RWPE2 (cell line): ENCODE results near the gene GRK3.
A peak's percentile ranks its signal among the peaks of the same experiment; 100 is the strongest.
"Not testable (repeated sequence)": the region's sequence is repeated elsewhere in the genome, so short reads cannot be mapped to it uniquely, and the experiment has no call there.

Experiments
- ATAC-seq: fragments of 200-7000 bp; cut with Tn5 transposase; 3 replicates; pipeline ENCODE4 v1.9.1; 2021; ENCODE audit warnings: low read depth
- DNase-seq: peaks from one replicate; pipeline ENCODE4 v3.0.0-alpha.2; 2020; ENCODE audit warnings: low spot score
- H3K27ac ChIP-seq: fragments of 450-650 bp; 2 replicates; pipeline ENCODE4 v1.5.1; 2017; ENCODE audit warnings: mild to moderate bottlenecking; ENCODE audit not compliant: poor library complexity, severe bottlenecking
- H3K27me3 ChIP-seq: fragments of 250-450 bp; sonication (Bioruptor Pico); 2 replicates; pipeline ENCODE4 v1.5.1; 2021; ENCODE audit warnings: mild to moderate bottlenecking, moderate library complexity; ENCODE audit not compliant: insufficient read depth, poor library complexity, severe bottlenecking
- H3K36me3 ChIP-seq: fragments of 250-450 bp; sonication (Bioruptor Pico); 2 replicates; pipeline ENCODE4 v1.5.1; 2020; ENCODE audit warnings: low read depth, mild to moderate bottlenecking, moderate library complexity
- H3K4me1 ChIP-seq: fragments of 250-450 bp; sonication (Bioruptor Pico); 2 replicates; pipeline ENCODE4 v1.5.1; 2021; ENCODE audit warnings: mild to moderate bottlenecking, moderate library complexity; ENCODE audit not compliant: insufficient read depth, poor library complexity, severe bottlenecking
- H3K4me3 ChIP-seq: fragments of 250-450 bp; sonication (Bioruptor Pico); 2 replicates; pipeline ENCODE4 v1.5.1; 2021; ENCODE audit warnings: mild to moderate bottlenecking, moderate library complexity; ENCODE audit not compliant: severe bottlenecking
- H3K9me3 ChIP-seq: fragments of 250-450 bp; sonication (Bioruptor Pico); 2 replicates; pipeline ENCODE4 v1.5.1; 2021; ENCODE audit warnings: mild to moderate bottlenecking, moderate library complexity; ENCODE audit not compliant: severe bottlenecking
- TF ChIP-seq, protein P1 (sequence below): fragments of 450-650 bp; IDR thresholded peaks from one replicate; pipeline ENCODE4 v1.5.1; 2017; ENCODE audit warnings: mild to moderate bottlenecking, moderate library complexity; ENCODE audit not compliant: poor library complexity, severe bottlenecking

GRK3 gene

DNA sequence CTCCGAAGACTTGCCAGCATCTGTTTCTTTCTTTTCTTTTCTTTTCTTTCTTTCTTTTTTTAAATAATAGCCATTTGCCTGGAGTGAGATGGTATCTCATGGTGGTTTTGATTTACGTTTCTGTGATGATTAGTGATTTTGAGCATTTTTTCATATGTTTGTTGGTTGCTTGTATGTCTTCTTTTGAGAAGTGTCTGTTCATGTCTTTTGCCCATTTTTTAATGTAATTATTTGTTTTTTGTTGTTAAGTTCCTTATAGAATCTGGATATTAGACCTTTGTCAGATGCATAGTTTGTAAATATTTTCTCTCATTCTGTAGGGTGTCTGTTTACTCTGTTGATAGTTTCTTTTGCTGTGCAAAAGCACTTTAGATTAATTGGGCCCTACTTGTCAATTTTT, 28.8 kb downstream of the GRK3 start:
- H3K27me3 ChIP-seq, H3K27ac ChIP-seq, H3K9me3 ChIP-seq, H3K4me3 ChIP-seq, ATAC-seq, H3K36me3 ChIP-seq, H3K4me1 ChIP-seq, DNase-seq: not testable (repeated sequence)

DNA sequence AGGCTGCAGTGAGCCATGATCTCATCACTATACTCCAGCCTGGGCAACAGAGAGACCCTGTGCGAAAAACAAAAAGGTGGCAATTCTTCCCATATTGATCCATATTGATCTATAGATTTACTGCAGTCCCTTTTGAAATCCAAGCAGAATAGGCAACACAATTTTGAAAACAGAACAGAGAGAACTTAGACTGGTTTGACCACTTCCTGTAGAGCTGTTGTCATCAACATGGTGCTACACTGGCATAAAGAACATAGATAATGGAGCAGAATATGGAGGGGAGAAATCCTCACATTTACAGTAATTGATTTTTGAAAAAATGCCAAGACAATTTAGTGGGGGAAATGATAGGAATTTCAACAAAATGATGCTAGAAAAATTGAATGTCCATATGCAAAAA, 34.1 kb downstream of the GRK3 start:
- TF ChIP-seq, protein P1, sequence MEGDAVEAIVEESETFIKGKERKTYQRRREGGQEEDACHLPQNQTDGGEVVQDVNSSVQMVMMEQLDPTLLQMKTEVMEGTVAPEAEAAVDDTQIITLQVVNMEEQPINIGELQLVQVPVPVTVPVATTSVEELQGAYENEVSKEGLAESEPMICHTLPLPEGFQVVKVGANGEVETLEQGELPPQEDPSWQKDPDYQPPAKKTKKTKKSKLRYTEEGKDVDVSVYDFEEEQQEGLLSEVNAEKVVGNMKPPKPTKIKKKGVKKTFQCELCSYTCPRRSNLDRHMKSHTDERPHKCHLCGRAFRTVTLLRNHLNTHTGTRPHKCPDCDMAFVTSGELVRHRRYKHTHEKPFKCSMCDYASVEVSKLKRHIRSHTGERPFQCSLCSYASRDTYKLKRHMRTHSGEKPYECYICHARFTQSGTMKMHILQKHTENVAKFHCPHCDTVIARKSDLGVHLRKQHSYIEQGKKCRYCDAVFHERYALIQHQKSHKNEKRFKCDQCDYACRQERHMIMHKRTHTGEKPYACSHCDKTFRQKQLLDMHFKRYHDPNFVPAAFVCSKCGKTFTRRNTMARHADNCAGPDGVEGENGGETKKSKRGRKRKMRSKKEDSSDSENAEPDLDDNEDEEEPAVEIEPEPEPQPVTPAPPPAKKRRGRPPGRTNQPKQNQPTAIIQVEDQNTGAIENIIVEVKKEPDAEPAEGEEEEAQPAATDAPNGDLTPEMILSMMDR, result no peak
- peaks cover 5% of the 10 kb centered on the region for H3K4me1 ChIP-seq
- no peaks in the 10 kb centered on the region for H3K9me3 ChIP-seq
- no peaks in the 10 kb centered on the region for H3K27me3 ChIP-seq
- DNase-seq (no peak), ATAC-seq (no peak)
- no peaks in the 10 kb centered on the region for H3K36me3 ChIP-seq
- no peak overlapping the region for H3K4me3 ChIP-seq
- no peak overlapping the region for H3K27ac ChIP-seq

DNA sequence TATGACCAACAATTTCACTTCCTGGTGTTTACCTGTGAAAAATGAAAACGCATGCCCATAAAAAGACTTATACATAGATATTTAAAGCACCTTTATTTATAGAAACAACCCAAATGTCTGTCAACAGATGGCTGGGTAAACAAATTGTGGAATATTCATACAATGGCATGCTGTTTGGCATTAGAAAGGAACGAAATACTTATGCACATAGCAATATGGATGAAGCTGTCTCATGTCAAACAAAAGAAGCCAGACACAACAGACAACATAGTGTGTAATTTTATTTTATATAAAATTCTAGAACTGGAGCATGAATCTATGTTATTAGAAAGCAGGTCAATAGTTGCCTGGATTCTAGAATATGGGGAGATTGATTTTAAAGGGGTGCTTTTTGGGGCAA, 38.0 kb downstream of the GRK3 start:
- H3K27ac ChIP-seq, result no peak overlapping the region
- no peak overlapping the region for H3K4me3 ChIP-seq
- TF ChIP-seq, protein P1, result no peak
- peaks cover 5% of the 10 kb centered on the region for H3K4me1 ChIP-seq
- no peak for DNase-seq
- ATAC-seq, result no peak
- no peaks in the 10 kb centered on the region for H3K9me3 ChIP-seq
- no peaks in the 10 kb centered on the region for H3K36me3 ChIP-seq
- H3K27me3 ChIP-seq, result no peaks in the 10 kb centered on the region

DNA sequence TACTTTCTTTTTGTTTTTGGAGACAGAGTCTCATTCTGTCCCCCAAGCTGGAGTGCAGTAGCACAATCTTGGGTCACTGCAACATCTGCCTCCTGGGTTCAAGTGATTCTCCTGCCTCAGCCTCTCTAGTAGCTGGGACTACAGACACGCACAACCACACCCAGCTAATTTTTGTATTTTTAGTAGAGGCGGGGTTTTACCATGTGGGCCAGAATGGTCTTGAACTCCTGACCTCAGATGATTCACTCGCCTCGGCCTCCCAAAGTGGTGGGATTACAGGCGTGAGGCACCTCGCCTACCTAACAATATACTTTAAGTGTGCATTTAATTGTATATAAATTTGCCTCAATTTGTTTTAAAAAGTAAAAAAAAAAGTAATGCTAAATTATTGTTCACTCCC, 38.4 kb downstream of the GRK3 start:
- no peak for ATAC-seq
- no peak overlapping the region for H3K27ac ChIP-seq
- H3K4me1 ChIP-seq, result peaks cover 5% of the 10 kb centered on the region
- TF ChIP-seq, protein P1, result no peak
- DNase-seq, result no peak
- no peaks in the 10 kb centered on the region for H3K36me3 ChIP-seq
- H3K9me3 ChIP-seq, result no peaks in the 10 kb centered on the region
- no peak overlapping the region for H3K4me3 ChIP-seq
- no peaks in the 10 kb centered on the region for H3K27me3 ChIP-seq

DNA sequence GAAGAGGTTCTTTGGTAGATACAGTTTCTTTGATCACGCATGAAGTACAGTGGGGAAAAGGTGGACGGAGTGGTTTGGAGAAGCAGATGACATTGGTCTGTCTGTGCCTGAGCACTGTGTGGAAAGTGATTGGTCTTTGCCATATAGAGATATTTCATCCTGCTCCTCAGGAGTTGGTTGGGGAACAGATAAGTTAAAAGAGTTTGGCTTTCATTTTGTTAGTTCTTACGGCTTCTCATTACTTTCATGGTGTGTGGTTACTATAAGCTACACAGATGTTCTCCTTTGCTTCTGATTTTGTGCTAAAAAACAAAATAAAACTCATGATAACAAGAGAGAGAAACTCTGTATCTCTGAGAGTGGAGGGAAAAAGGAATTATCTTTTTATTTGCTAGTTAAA, 40.7 kb downstream of the GRK3 start:
- not testable (repeated sequence) for H3K4me1 ChIP-seq, ATAC-seq, H3K27me3 ChIP-seq, H3K9me3 ChIP-seq, H3K4me3 ChIP-seq, H3K27ac ChIP-seq, H3K36me3 ChIP-seq, DNase-seq

DNA sequence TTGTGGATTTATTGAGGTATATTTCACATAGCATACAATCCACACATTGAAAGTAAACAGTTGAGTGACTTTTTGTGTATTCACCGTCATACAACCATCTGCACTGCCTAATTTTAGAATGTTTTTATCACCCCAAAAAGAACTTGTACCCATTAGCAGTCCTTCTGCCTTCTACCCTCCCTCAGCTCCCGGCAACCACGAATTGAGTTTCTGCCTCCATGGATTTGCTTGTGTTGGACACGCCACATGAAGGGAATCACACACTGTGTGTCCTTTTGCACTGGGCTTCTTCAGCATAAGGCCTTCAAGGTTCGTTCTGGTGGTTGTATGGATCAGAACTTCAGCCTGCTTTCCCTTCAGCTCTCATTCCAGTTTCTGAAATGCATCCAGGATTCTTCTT, 41.1 kb downstream of the GRK3 start:
- DNase-seq, H3K4me1 ChIP-seq, H3K27me3 ChIP-seq, H3K9me3 ChIP-seq, ATAC-seq, H3K36me3 ChIP-seq, H3K27ac ChIP-seq, H3K4me3 ChIP-seq: not testable (repeated sequence)

DNA sequence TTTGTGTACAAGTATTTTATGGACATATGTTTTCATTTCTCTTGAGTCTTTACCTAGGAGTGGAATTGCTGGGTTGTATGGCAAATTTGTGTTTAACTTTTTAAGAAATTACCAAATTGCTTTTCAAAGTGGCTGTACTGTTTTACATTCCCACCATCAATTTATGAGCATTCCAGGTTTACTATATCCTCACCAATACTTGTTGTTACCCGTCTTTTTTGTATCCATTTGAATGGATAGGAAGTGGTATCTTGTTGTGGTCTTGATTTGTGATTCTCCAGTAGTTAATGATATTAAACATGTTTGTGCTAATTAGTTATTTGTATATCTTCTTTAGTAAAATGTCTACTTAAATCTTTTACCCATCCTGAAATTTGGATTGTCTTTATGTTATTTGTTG, 46.8 kb downstream of the GRK3 start:
- H3K36me3 ChIP-seq, H3K4me3 ChIP-seq, DNase-seq, H3K4me1 ChIP-seq, H3K27ac ChIP-seq, H3K27me3 ChIP-seq, ATAC-seq, H3K9me3 ChIP-seq: not testable (repeated sequence)

DNA sequence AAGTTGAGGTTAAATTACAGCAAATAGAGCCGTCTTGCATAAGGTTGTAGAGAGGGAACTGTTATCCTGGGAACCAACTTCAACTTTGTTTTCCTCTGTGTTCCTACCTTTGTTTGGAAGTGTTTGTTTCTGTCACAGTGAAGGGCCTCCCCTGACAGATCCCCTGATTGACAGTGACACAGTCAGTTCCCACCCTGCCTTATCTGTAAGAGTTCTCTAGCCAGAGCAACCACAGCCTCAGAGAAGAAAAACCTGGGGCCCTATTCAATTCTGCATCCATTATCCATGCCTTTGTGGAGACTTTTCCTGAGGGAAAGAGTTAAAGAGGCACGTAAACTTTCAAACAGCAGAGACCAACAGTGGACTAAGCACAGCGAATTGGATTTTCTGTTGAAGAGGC, 48.7 kb downstream of the GRK3 start:
- not testable (repeated sequence) for H3K4me1 ChIP-seq, H3K36me3 ChIP-seq, H3K27ac ChIP-seq, H3K4me3 ChIP-seq, H3K9me3 ChIP-seq, DNase-seq, H3K27me3 ChIP-seq, ATAC-seq

DNA sequence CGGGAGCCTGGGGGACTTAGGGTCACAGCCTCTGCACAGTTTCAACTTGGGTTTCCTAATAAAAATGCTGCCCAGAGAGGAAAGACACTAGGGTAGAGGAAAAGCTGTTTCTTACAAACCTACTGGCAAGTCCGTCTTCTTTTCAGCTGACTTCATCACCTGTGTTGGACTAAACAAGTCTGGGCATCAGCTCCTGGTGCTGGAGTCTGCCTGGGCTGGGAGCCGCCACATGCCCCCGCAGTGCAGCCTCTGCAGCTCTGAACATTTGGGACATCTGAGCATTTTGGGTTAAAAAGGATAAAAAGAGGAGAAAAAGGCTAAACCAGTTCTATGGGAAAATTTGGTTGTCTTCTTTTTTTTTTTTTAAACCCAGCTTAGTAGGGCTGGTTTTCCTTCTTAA, 49.1 kb downstream of the GRK3 start:
- 0 out of 3 replicates have a peak, but pooled peaks have one; percentile 35 for ATAC-seq
- DNase-seq, result not testable (repeated sequence)

More for the DNA sequence above, 49.1 kb downstream of the GRK3 start:
- not testable (repeated sequence) for H3K4me1 ChIP-seq, H3K4me3 ChIP-seq, H3K36me3 ChIP-seq, H3K27me3 ChIP-seq, H3K27ac ChIP-seq, H3K9me3 ChIP-seq
